HEK293T (cell line): ENCODE results near the gene CPSF4L.
A peak's percentile ranks its signal among the peaks of the same experiment; 100 is the strongest.

Source experiments
- ARNT ChIP-seq: fragments of 450-650 bp; IDR thresholded peaks from 2 replicates; pipeline ENCODE4 v1.6.1; 2017; ENCODE audit warnings: mild to moderate bottlenecking
- BHLHE40 ChIP-seq: fragments of 450-650 bp; IDR thresholded peaks from 2 replicates; pipeline ENCODE4 v1.6.1; 2016; ENCODE audit warnings: mild to moderate bottlenecking, moderate library complexity, borderline replicate concordance
- CTBP1 ChIP-seq: fragments of 450-650 bp; IDR thresholded peaks from 2 replicates; pipeline ENCODE4 v1.6.1; 2016; ENCODE audit warnings: borderline replicate concordance
- FOXA1 ChIP-seq: fragments of 450-650 bp; IDR thresholded peaks from 2 replicates; pipeline ENCODE4 v1.6.1; 2016; ENCODE audit warnings: mild to moderate bottlenecking
- FOXK2 ChIP-seq: fragments of 450-650 bp; IDR thresholded peaks from 2 replicates; pipeline ENCODE4 v1.6.1; 2016; ENCODE audit warnings: mild to moderate bottlenecking
- FOXM1 ChIP-seq: fragments of 450-650 bp; IDR thresholded peaks from 2 replicates; pipeline ENCODE4 v1.6.1; 2017; ENCODE audit warnings: mild to moderate bottlenecking, borderline replicate concordance
- HDGF ChIP-seq: fragments of 450-650 bp; IDR thresholded peaks from 2 replicates; pipeline ENCODE4 v1.6.1; 2017; ENCODE audit warnings: antibody characterized with exemption, borderline replicate concordance
- L3MBTL2 ChIP-seq: fragments of 450-650 bp; conservative IDR thresholded peaks from 2 replicates; pipeline ENCODE4 v1.6.1; 2016; ENCODE audit warnings: mild to moderate bottlenecking
- LEF1 ChIP-seq: fragments of 450-650 bp; IDR thresholded peaks from 2 replicates; pipeline ENCODE4 v1.6.1; 2017; ENCODE audit warnings: mild to moderate bottlenecking, borderline replicate concordance
- NFRKB ChIP-seq: fragments of 450-650 bp; IDR thresholded peaks from 2 replicates; pipeline ENCODE4 v1.6.1; 2016; ENCODE audit warnings: mild to moderate bottlenecking, moderate library complexity
- PKNOX1 ChIP-seq: fragments of 450-650 bp; IDR thresholded peaks from 2 replicates; pipeline ENCODE4 v1.6.1; 2016
- SP1 ChIP-seq: fragments of 450-650 bp; IDR thresholded peaks from 2 replicates; pipeline ENCODE4 v1.6.1; 2017
- TARDBP ChIP-seq: fragments of 450-650 bp; IDR thresholded peaks from 2 replicates; pipeline ENCODE4 v1.6.1; 2016

DNA sequence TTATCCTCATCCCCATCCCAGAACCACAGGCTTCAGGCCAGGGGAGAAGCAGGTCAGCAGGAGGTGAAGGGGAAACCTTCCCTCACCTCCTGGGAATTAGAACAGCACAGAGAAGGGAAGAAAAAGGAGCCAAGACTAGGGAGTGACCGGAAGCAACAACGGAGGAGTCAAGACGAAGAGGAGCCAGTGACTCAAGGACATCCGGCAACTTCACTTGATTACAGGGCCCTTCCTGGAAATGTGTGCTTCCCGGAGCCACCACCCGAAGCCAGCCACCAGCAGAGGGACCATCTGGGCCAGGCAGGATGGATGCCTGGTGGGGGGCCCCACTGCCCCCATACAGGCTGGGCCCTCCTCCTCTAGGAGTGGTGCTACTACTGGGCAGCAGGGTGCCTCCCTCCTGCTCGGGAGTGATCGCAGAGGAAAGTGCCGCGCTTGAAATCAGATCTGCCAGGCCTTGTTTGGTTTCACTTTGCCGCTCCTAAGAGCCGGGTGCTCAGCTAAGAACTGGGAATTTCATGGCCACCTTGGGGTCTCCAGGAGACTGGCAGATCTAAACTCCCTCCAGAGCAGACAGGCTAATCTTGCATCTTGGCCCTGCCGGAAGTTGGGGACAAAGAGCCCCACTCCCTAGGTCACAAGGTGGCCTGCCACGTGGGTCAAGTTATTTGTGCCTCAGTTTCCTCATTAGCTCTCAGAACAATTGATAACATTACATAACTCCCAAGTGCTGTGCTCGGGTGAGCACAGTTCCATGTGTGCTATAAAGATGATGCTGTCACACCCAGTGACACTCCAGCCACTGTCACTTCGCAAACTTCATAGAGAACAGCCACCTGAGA, 43.5 kb upstream of the CPSF4L start:
- no peak for TF ChIP-seq SP1
- no peak for TF ChIP-seq FOXK2
- no peak for TF ChIP-seq BHLHE40
- no peak for TF ChIP-seq HDGF
- TF ChIP-seq FOXA1, result no peak
- TF ChIP-seq FOXM1, result peak; percentile 50; the same call in 1 of the 2 replicates
- TF ChIP-seq NFRKB, result no peak
- TF ChIP-seq ARNT, result no peak
- TF ChIP-seq PKNOX1, result no peak
- TF ChIP-seq L3MBTL2, result no peak; the same call in 1 of the 2 replicates
- TF ChIP-seq TARDBP, result no peak
- TF ChIP-seq CTBP1, result no peak
- no peak for TF ChIP-seq LEF1
